GM10266 (cell line): ENCODE data around the gene ZNF362.

Source experiments
- DNase-seq: peaks from one replicate; pipeline ENCODE4 v3.0.0; 2012; ENCODE audit errors: extremely low spot score
- CTCF ChIP-seq: IDR thresholded peaks from 2 replicates; pipeline ENCODE4 v1.5.1; 2012; ENCODE audit warnings: mild to moderate bottlenecking, low read depth; ENCODE audit not compliant: control insufficient read depth, insufficient read depth; ENCODE audit errors: missing control alignments

The ZNF362 gene

GRCh38 chr1:33312413-33312749, 56.1 kb downstream of the ZNF362 start:
- no peak for TF ChIP-seq CTCF
- DNase-seq = no peak

GRCh38 chr1:33314416-33314815, 58.1 kb downstream of the ZNF362 start:
- TF ChIP-seq CTCF = no peak
- no peak for DNase-seq

- DNase-seq = no peak
- TF ChIP-seq CTCF = no peak
These were observed 60.3 kb downstream of the ZNF362 start for GRCh38 chr1:33316601-33317000.

GRCh38 chr1:33317354-33317753, 61.1 kb downstream of the ZNF362 start:
- DNase-seq = no peak

GRCh38 chr1:33317946-33318345, 61.7 kb downstream of the ZNF362 start:
- no peak for TF ChIP-seq CTCF
- no peak for DNase-seq

More at GRCh38 chr1:33317354-33317753, 61.1 kb downstream of the ZNF362 start:
- TF ChIP-seq CTCF = no peak

- no peak for TF ChIP-seq CTCF
- DNase-seq = no peak
These were observed 63.1 kb downstream of the ZNF362 start for GRCh38 chr1:33319186-33319948.

- no peak for DNase-seq
- TF ChIP-seq CTCF = no peak
These were observed 63.8 kb downstream of the ZNF362 start for GRCh38 chr1:33319949-33320618.
